ENCODE measurements around the gene CCDC60.

The CCDC60 gene
- long read RNA-seq, partial matches to known transcripts = 0 of 1 reads
- long read RNA-seq, other reads (novel, unspliced or antisense) = 1 of 1 reads

- no peak for DNase-seq (ENCODE audit: low read depth in 1 of 2, low spot score in 1 of 2)
- no peaks in the 10 kb centered on the region for H3K27me3 ChIP-seq (ENCODE audit: insufficient read depth, poor library complexity, severe bottlenecking)
- TF ChIP-seq SPI1 (IDR thresholded peaks at IDR 0.05; ENCODE audit: borderline replicate concordance, low read depth) = no peak
- TF ChIP-seq CTCF (IDR thresholded peaks at IDR 0.05; ENCODE audit: insufficient read depth, low read length) = no peak
- no peak for TF ChIP-seq POLR2AphosphoS5 (IDR thresholded peaks at IDR 0.05; ENCODE audit: low read depth)
- no peak for TF ChIP-seq GABPA (IDR thresholded peaks at IDR 0.05; ENCODE audit: low read depth)
- no peak for TF ChIP-seq REST (IDR thresholded peaks at IDR 0.05; ENCODE audit: insufficient replicate concordance, low read depth)
Measured at GRCh38 chr12:119334430-119335170, at the start of gene CCDC60. CCDC60 (plus strand) TSS chr12:119334729; CDS start chr12:119335177, 448 bp downstream.

GRCh38 chr12:119288576-119288975, 46.0 kb upstream of the CCDC60 start:
- TF ChIP-seq SPI1 (IDR thresholded peaks at IDR 0.05; ENCODE audit: borderline replicate concordance, low read depth) (no peak), GABPA (IDR thresholded peaks at IDR 0.05; ENCODE audit: low read depth) (no peak), REST (IDR thresholded peaks at IDR 0.05; ENCODE audit: insufficient replicate concordance, low read depth) (no peak), POLR2AphosphoS5 (IDR thresholded peaks at IDR 0.05; ENCODE audit: low read depth) (no peak), CTCF (IDR thresholded peaks at IDR 0.05; ENCODE audit: insufficient read depth, low read length) (no peak)
- Histone ChIP-seq H3K27me3 (ENCODE audit: insufficient read depth, poor library complexity, severe bottlenecking) (no peaks in the 10 kb centered on the region), H3K4me3 (replicated peaks; ENCODE audit: insufficient read depth, low read length) (no peak overlapping the region), H3K27ac (replicated peaks) (no peak overlapping the region)
- no peak for DNase-seq (ENCODE audit: low read depth in 1 of 2, low spot score in 1 of 2)

More at GRCh38 chr12:119334430-119335170, at the start of gene CCDC60:
- H3K27ac ChIP-seq (replicated peaks) = no peak within 1 kb of the TSS
- H3K4me3 ChIP-seq (replicated peaks; ENCODE audit: insufficient read depth, low read length) = no peak within 1 kb of the TSS

GRCh38 chr12:119292893-119293630, 41.5 kb upstream of the CCDC60 start:
- TF ChIP-seq GABPA (IDR thresholded peaks at IDR 0.05; ENCODE audit: low read depth) = no peak
- no peak for TF ChIP-seq SPI1 (IDR thresholded peaks at IDR 0.05; ENCODE audit: borderline replicate concordance, low read depth)
- TF ChIP-seq CTCF (IDR thresholded peaks at IDR 0.05; ENCODE audit: insufficient read depth, low read length) = no peak
- no peak for TF ChIP-seq REST (IDR thresholded peaks at IDR 0.05; ENCODE audit: insufficient replicate concordance, low read depth)
- no peak for TF ChIP-seq POLR2AphosphoS5 (IDR thresholded peaks at IDR 0.05; ENCODE audit: low read depth)
- DNase-seq (ENCODE audit: low read depth in 1 of 2, low spot score in 1 of 2) = no peak
- no peak overlapping the region for H3K27ac ChIP-seq (replicated peaks)
- H3K4me3 ChIP-seq (replicated peaks; ENCODE audit: insufficient read depth, low read length) = no peak overlapping the region
- H3K27me3 ChIP-seq (ENCODE audit: insufficient read depth, poor library complexity, severe bottlenecking) = no peaks in the 10 kb centered on the region
